NK-92 (cell line): ENCODE data around the gene OR8S1.
"Not testable (repeated sequence)": the region's sequence is repeated elsewhere in the genome, so short reads cannot be mapped to it uniquely, and the experiment has no call there.

Experiments
- DNase-seq: peaks from one replicate; lab custom pipeline; 2025; ENCODE audit not compliant: unreplicated experiment; lab: John Stamatoyannopoulos, UW

The OR8S1 gene, protein sequence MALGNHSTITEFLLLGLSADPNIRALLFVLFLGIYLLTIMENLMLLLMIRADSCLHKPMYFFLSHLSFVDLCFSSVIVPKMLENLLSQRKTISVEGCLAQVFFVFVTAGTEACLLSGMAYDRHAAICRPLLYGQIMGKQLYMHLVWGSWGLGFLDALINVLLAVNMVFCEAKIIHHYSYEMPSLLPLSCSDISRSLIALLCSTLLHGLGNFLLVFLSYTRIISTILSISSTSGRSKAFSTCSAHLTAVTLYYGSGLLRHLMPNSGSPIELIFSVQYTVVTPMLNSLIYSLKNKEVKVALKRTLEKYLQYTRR

GRCh38 chr12:48525332-48525731, at the start of gene OR8S1:
Gene OR8S1 (plus strand): TSS chr12:48525632. CDS start chr12:48525632, 0 bp downstream.
- DNase-seq = no peak

DNA sequence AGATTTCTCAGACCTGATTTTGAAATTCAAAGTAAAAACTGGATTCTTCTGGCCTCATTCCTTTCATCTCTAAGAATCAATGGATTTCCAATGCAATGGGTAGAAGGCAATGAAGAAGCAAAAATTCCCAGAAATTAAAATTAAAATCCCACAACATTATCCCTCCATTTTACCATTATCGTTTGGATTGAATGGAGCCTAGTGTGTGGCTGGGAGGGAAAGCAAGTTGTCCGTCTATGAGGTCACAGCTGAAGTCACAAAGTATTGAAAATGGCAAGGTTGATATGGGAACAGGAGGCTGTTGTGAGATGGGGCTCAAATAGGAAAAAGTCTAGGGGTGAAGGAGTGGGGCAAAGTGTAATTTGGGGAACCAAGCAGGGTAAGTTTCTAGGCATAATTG, 43.2 kb upstream of the OR8S1 start, which contains the start of gene C12orf54:
Gene C12orf54, plus strand, starts transcription at position 301 of the 400 bp plus-strand sequence. CDS start 799 bp downstream, outside the sequence.
- no peak for DNase-seq

DNA sequence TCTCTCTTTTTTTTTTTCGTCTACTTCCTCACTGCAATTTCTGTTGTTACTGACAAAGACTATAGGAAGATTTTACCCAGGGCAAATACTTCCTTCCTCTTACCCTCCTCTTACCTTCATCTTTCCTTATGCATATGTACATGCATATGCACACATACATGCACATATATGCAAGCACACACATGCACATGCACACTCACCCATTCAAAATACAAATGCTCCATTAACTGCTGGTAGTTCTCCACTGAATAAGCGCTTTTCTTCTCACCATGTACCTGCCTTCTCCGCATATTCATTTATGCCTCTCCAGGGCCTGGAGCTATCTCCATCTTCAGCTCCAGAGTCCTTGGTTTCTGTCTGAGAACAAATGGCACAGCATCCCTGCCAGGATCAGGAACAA, 42.5 kb upstream of the OR8S1 start:
- DNase-seq = no peak

DNA sequence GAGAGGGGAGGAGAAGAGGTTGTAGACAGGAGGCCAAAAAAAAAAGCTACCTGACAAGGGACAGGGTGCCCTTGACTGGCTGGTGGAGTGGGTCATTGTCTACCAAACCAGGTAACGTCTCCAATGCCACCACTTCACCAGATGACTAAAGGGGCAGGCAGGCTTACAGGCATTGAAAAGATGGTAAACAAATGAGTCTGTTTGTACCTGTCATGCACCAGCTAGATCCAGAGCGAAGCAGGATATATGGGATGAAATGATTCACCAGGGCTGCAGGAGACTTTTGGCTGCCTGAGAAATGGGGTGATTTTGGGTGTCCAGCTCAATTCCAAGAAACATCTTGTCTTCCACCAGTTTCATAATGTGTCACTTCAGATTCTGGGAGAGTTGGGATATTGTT, 39.2 kb upstream of the OR8S1 start:
- DNase-seq = no peak

- no peak for DNase-seq
Observed at GRCh38 chr12:48486679-48487078, 38.8 kb upstream of the OR8S1 start.

GRCh38 chr12:48489012-48489411, 36.4 kb upstream of the OR8S1 start:
- DNase-seq = no peak

- DNase-seq = not testable (repeated sequence)
Observed at GRCh38 chr12:48489456-48489855, 36.0 kb upstream of the OR8S1 start.

DNA sequence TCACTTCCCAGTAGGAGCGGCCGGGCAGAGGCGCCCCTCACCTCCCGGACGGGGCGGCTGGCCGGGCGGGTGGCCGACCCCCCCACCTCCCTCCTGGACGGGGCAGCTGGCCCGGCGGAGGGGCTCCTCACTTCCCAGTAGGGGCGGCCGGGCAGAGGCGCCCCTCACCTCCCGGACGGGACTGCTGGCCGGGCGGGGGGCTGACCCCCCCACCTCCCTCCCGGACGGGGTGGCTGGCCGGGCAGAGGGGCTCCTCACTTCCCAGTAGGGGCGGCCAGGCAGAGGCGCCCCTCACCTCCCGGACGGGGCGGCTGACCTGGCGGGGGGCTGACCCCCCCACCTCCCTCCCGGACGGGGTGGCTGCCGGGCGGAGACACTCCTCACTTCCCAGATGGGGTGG, 25.2 kb upstream of the OR8S1 start:
- DNase-seq = not testable (repeated sequence)

GRCh38 chr12:48506836-48507235, 18.6 kb upstream of the OR8S1 start:
- not testable (repeated sequence) for DNase-seq

DNA sequence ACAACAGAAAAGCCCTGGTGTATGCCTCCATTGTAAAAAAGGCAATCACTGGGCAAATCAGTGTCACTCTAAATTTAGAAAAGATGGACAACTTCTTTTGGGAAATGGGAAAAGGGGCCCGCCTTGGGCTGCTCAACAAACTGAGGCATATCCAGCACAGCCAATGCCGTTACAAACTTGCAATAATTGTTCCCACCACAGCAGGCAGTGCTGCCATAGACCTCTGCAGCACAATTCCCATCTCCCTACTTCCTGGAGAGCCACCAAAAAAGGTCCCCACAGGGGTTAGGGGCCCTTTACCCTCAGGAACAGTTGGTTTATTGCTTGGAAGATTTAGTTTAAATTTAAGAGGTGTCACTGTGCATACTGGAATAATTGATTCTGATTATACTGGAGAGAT, 16.4 kb upstream of the OR8S1 start:
- DNase-seq = no peak

GRCh38 chr12:48510111-48510510, 15.3 kb upstream of the OR8S1 start:
- DNase-seq = no peak

DNA sequence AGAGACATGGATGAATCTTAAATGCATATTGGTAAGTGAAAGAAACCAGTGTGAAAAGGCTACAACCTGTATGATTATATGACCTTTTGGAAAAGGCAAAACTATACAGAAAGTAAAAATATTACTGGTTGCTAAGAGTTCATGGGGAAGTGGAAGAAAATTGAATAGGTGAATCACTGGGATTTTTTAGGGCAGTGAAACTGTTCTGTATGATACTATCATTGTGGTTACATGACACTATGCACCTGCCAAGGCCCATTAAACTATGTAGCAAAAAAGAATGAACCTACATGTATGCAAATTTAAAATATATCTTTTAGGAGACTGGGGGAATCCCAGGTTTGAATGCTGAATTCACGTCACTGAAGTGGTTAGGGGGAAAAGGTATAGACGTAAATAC, 12.6 kb upstream of the OR8S1 start:
- no peak for DNase-seq

- no peak for DNase-seq
Observed at GRCh38 chr12:48514728-48515127, 10.7 kb upstream of the OR8S1 start.

- not testable (repeated sequence) for DNase-seq
Observed at GRCh38 chr12:48520381-48520780, 5.1 kb upstream of the OR8S1 start.

DNA sequence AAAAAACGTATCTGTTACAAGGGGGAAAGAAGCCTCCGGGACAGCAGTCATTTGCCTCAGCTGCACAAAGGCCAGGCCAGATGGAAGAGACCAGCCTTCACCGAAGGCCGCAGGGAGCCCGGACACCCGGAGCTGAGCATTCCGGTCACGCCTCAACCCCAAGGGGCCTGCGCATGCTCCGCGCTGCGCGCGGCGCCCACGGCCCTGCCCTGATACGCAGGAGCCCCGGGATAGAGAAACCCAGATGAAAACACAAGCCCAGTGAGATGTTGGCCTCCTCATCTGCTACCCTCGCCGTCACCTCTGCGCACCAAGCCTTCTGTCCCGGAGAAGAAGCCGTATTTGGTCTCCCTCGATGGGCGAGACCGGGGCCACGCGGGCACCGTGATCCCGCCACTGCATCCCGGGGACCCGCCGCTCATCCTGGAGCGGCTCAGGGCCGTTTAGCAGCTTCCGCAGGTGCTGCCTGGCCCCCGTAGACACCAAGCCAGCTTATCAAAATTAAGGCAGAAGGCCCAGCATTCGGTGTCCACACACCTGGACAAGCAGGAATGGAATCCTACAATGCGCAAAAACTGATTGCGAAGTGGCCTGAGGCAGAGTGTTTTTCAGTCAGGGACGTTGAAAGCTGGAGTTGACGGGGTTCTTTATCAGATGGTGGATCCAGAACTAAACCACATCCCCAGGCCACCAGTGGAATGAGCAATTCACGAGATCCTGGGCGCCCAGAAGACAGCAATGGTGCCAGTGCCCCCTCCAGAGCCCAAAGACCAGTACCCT, 2.6 kb downstream of the OR8S1 start:
- DNase-seq = no peak

GRCh38 chr12:48532601-48533000, 7.2 kb downstream of the OR8S1 start:
- no peak for DNase-seq

DNA sequence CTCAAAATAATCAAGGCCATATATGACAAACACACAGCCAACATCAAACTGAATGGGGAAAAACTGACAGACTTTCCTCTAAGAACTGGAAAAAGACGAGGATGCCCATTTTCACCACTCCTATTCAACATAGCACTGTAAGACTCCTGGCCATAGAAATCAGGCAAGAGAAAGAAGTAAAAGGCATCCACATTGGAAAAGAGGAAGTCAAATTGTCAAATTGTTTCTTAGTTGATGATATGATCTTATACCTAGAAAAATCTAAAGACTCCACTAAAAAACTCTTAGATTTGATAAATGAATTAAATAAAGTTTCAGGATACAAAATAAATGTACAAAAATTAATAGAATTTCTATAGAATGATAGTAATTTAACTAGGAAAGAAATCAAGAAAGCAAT, 11.2 kb downstream of the OR8S1 start:
- DNase-seq = no peak

GRCh38 chr12:48542300-48542928, 17.0 kb downstream of the OR8S1 start:
- DNase-seq = no peak

- no peak for DNase-seq
Observed at GRCh38 chr12:48545833-48546469, 20.5 kb downstream of the OR8S1 start.

DNA sequence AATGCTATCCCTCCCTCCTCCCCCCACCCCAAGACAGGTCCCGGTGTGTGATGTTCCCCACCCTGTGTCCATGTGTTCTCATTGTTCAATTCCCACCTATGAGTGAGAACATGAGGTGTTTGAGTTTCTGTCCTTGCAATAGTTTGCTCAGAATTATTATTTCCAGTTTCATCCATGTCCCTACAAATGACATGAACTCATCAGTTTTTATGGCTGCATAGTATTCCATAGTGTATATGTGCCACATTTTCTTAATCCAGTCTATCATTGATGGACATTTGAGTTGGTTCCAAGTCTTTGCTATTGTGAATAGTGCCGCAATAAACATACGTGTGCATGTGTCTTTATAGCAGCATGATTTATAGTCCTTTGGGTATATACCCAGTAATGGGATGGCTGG, 21.6 kb downstream of the OR8S1 start:
- DNase-seq = not testable (repeated sequence)

- DNase-seq = not testable (repeated sequence)
Observed at GRCh38 chr12:48551636-48552035, 26.2 kb downstream of the OR8S1 start.
